Frontal cortex (tissue), 4 donors: Measurements from ENCODE around the gene ADRA2C. TPM values are rescaled to one million over a fixed set of nuclear protein-coding genes. Genes with fewer than 3 reads are reported as not detected.

Experiments
- DNase-seq, 2 donors: peaks; one replicate each; pipeline ENCODE4 v3.0.0; 2012; ENCODE audit warnings: low spot score in 2 of 2
- FAIRE-seq: peaks from 2 replicates; lab custom pipeline; 2012; peaks lifted over from hg19 to GRCh38; lab: Jason Lieb, UNC
- total RNA-seq: library from RNA; depleted of rRNA; stranded (reverse); fragments of >200 nt; gene quantifications from one replicate; pipeline ENCODE4 v1.2.3, GENCODE V29; 2014
- donor health status: control.
- donor health status: control.
- donor health status: control.

Gene ADRA2C
- total RNA-seq, 1 donor from 2014 or later, result 3.7 TPM

DNA sequence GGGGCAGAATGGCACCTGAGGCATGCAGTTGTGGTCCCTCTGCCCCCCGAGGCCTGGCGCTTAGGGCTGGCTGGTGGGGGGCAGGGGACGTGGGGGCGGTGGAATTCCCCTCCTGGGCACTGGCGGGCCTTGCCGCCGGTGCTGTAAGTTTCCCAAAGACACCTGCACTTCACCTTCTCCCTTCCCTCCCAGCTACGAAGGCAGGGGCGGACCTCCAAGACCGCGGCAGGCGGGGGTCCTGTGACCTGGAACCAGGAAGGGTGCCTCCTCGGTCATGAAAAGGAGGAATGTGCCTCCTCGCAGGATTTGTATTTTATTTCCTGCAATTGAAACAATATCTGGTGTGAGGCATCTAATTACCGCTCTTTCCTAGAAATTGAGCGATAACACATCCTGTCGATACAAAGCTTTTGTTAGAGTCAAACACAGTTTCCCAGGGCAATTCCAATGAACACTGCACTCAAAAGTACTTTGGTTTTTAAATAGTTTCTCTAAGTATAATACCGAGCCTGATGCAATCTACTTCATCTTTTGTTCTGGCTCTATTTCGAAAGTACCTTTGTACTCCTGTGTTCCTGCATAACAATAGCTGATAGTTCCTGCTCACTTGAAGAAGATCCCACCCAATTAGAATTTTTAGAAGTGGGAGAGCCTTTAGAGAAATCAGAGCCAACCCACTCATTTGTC, 12.3 kb upstream of the ADRA2C start:
- no peak for DNase-seq
- no peak for FAIRE-seq

DNA sequence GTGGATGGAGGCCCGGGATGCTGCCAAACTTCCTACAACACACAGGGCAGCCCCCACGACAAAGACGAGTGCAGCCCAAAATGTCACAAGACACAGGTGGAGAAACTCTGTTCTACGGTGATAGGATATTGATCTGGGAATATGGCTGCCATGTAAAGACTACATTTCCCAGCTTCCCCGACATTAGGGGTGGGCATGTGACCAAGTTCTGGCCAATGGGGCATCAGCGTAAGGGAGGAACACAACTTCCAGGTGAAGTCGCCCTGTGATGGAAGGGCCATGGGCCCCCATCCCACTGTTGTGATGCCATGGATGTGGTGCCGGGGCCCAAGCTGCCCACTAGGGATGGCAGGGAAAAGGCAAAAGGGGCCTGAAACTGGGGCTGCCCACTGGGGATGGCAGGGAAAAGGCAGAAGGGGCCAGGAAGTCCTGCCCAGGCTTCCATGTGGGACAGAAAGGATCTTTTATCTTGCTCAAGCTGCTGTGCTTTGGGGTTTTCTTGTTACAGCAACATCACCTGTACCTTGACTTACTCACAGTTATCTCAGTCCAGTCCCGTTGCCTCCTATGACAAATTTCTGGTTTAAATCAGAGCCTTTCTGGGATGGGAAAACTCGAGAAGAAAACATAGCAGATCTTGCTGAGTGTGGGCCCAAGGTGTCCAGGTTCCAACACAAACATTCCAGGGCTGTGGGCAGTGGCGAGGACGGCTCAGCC, 9.7 kb upstream of the ADRA2C start:
- no peak for FAIRE-seq

GRCh38 chr4:3759236-3759635, 6.9 kb upstream of the ADRA2C start:
- FAIRE-seq (no peak), DNase-seq (no peak)

More for the DNA sequence above, 9.7 kb upstream of the ADRA2C start:
- no peak for DNase-seq

- DNase-seq (no peak), FAIRE-seq (no peak)
These were observed 5.8 kb upstream of the ADRA2C start for GRCh38 chr4:3760346-3760745.

DNA sequence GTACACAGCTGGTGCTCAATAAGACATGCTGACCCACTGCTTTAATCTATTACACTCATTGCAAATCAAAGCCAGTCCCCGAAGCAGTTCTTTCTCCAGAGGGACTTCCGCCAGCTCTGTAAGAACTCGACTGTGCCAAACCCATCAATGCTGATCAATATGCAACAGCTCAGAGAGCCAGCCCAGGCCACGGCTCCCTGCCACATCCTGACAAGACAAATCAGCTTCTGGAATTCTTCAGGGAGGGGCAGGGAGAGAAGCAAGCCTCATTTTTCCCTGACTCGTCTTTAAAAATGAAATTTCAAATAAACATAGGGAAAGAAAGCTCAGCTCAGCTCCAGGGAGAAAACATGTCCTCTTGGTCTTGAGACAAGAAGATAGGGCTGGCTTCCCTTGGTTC, 5.3 kb upstream of the ADRA2C start:
- DNase-seq, result no peak

GRCh38 chr4:3762264-3762663, 3.9 kb upstream of the ADRA2C start:
- FAIRE-seq, result no peak
- DNase-seq, result no peak

More for the DNA sequence above, 5.3 kb upstream of the ADRA2C start:
- FAIRE-seq, result no peak

GRCh38 chr4:3762753-3763549, 3.2 kb upstream of the ADRA2C start:
- DNase-seq (no peak), FAIRE-seq (no peak)

- FAIRE-seq (no peak), DNase-seq (peak; percentile 70 to 73)
These were observed 732 bp upstream of the ADRA2C start for GRCh38 chr4:3765271-3766035.

DNA sequence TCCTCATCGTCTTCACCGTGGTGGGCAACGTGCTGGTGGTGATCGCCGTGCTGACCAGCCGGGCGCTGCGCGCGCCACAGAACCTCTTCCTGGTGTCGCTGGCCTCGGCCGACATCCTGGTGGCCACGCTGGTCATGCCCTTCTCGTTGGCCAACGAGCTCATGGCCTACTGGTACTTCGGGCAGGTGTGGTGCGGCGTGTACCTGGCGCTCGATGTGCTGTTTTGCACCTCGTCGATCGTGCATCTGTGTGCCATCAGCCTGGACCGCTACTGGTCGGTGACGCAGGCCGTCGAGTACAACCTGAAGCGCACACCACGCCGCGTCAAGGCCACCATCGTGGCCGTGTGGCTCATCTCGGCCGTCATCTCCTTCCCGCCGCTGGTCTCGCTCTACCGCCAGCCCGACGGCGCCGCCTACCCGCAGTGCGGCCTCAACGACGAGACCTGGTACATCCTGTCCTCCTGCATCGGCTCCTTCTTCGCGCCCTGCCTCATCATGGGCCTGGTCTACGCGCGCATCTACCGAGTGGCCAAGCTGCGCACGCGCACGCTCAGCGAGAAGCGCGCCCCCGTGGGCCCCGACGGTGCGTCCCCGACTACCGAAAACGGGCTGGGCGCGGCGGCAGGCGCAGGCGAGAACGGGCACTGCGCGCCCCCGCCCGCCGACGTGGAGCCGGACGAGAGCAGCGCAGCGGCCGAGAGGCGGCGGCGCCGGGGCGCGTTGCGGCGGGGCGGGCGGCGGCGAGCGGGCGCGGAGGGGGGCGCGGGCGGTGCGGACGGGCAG, 792 bp downstream of the ADRA2C start:
- DNase-seq, result peak; percentile 49 to 52
- no peak for FAIRE-seq

DNA sequence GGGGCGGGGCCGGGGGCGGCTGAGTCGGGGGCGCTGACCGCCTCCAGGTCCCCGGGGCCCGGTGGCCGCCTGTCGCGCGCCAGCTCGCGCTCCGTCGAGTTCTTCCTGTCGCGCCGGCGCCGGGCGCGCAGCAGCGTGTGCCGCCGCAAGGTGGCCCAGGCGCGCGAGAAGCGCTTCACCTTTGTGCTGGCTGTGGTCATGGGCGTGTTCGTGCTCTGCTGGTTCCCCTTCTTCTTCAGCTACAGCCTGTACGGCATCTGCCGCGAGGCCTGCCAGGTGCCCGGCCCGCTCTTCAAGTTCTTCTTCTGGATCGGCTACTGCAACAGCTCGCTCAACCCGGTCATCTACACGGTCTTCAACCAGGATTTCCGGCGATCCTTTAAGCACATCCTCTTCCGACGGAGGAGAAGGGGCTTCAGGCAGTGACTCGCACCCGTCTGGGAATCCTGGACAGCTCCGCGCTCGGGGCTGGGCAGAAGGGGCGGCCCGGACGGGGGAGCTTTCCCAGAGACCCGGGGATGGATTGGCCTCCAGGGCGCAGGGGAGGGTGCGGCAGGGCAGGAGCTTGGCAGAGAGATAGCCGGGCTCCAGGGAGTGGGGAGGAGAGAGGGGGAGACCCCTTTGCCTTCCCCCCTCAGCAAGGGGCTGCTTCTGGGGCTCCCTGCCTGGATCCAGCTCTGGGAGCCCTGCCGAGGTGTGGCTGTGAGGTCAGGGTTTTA, 1.5 kb downstream of the ADRA2C start:
- DNase-seq, result no peak
- FAIRE-seq, result no peak

DNA sequence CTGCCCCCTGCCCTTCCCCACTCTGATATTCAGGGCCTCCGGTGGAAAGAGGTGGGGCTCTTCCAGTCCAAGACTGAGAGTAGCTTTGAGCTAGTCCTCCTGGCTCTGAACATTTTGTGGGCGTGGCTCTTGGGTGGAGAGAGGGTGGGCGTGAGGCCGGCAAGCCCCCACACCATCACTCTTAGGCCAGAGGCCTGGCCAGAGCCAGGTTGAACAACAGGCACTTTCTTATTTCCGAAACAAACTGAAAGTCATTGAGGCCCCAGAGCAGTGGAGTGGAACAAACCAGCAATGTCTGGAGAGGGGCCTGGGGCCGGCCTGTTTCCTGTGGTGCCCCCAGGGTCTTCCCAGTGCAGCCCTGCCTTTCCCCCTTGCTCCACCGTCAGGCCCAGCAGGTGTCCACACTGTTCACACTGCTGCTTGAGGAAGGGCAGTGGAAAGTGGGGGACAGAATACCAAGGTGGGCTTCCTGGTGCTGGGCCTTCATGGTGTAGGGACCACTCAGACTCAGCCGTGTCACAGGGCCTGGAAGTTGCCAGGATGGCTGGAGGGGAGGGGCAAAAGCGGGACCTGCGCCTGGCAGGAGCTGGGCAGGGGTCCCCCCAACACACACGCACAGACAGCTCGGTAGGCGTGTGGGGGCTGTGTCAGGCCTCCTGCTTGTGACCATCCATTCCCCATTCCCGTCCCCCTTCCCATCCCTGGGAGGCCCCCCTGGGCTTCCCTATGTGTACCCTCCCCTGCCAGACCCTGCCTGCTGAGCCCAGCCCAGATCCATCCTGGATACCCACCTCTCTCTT, 2.9 kb downstream of the ADRA2C start:
- FAIRE-seq, result no peak
- no peak for DNase-seq

GRCh38 chr4:3769642-3770184, 3.5 kb downstream of the ADRA2C start:
- FAIRE-seq (no peak), DNase-seq (no peak)

DNA sequence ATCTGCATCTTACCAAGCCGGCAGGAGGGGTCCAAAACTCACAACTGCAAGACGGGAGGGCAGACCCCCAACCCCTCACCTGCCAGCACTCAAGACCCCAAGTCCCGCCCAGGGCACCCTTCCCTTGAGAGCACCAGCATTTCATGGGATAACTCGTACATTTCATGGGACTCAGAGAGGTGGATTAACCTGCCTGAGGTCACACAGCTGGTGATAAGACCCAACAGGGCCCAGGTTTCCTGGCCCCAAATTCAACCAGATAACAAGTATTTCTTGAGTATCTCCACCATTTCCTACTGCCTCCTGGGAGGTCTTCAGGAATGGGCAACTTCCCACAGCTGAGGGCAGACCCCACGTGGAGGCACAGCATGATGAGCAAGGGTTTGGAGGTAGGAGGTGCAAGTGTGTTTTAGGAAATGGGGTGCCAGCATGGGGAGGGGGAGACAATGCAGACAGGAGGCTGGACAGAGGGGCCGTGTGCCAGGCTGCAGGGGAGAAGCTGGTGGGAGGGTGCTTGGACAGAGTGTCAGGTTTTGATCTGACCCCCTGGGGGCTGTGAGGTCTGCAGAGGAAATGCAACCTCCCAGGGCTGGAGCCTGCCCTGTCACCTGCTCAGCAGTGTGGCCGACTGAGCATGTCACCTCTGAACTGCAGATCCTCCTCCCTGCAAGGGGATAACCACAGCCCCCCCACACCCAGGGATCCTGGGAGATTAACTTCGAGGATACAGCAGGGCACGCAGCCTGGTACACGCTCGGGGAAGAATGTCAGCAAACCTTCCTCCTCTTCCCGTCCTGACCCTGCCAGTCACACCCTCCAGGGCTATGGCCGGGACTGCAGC, 4.4 kb downstream of the ADRA2C start:
- FAIRE-seq (no peak), DNase-seq (no peak)

DNA sequence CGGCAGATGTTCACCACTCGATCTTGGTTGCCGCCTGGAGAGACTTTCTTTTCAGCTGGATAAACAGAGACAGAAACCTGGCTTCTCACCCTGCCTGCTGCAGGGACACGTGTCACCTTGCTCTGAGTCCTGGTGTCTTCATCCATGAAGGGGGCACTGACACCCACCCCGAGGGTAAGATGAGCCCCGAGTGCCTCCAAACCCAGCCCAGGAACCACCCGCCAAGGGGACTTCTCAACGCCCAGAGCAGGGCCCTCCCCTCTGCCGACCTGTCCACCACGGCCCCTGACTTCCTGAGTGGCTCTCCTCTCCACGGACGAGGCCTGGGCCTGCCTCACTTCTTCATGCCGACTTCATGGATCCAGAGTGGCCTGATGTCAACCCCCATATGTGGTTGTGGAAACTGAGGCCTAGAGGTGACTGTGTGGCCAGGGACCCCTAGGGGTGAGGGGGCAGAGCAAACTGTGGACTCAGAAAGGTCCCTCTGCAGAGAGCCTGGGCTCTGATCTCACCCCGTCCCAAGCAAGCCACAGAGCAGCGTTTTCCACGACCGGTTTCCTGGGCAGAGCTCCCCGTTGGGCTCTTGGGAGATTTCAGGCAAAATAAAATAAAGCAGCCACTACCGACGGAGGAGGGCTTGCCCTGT, 5.1 kb downstream of the ADRA2C start:
- FAIRE-seq, result no peak
- no peak for DNase-seq

GRCh38 chr4:3771939-3772495, 5.8 kb downstream of the ADRA2C start:
- peak in 1 of 2 donors; percentile 43 for DNase-seq
- FAIRE-seq, result no peak

- DNase-seq (no peak), FAIRE-seq (no peak)
These were observed 6.4 kb downstream of the ADRA2C start for GRCh38 chr4:3772632-3773031.
